NCI-H1930 (cell line): ENCODE measurements around the gene STXBP2.
"Not testable (repeated sequence)": the region's sequence is repeated elsewhere in the genome, so short reads cannot be mapped to it uniquely, and the experiment has no call there.

Experiments
- DNase-seq, 2 experiments: peaks; one replicate each; lab custom pipeline; 2025; lab: John Stamatoyannopoulos, UW

Gene STXBP2

GRCh38 chr19:7632340-7633203, 4.3 kb upstream of the STXBP2 start:
- no peak for DNase-seq

GRCh38 chr19:7633698-7634097, 3.2 kb upstream of the STXBP2 start, which contains the start of gene PCP2:
PCP2 (minus strand) TSS chr19:7633719; CDS start chr19:7633457, 262 bp downstream.
- DNase-seq: no peak

- no peak for DNase-seq
Observed at GRCh38 chr19:7635670-7636069, 1.2 kb upstream of the STXBP2 start.

GRCh38 chr19:7636317-7636690, 606 bp upstream of the STXBP2 start:
- DNase-seq: no peak

GRCh38 chr19:7637374-7638256, 705 bp downstream of the STXBP2 start:
- no peak for DNase-seq

- DNase-seq: no peak
Observed at GRCh38 chr19:7638802-7639465, 2.0 kb downstream of the STXBP2 start.

GRCh38 chr19:7639863-7640348, 3.0 kb downstream of the STXBP2 start:
- DNase-seq: no peak

- no peak for DNase-seq
Observed at GRCh38 chr19:7640803-7641202, 3.9 kb downstream of the STXBP2 start.

- no peak for DNase-seq
Observed at GRCh38 chr19:7641290-7642276, 4.7 kb downstream of the STXBP2 start.

- no peak for DNase-seq
Observed at GRCh38 chr19:7642295-7643030, 5.6 kb downstream of the STXBP2 start.

GRCh38 chr19:7643031-7643415, 6.1 kb downstream of the STXBP2 start:
- no peak for DNase-seq

GRCh38 chr19:7643629-7644549, 7.0 kb downstream of the STXBP2 start:
- not testable (repeated sequence) for DNase-seq

- no peak for DNase-seq
Observed at GRCh38 chr19:7644550-7644877, 7.6 kb downstream of the STXBP2 start.

- DNase-seq: no peak
Observed at GRCh38 chr19:7645163-7645562, 8.3 kb downstream of the STXBP2 start.

- DNase-seq: no peak
Observed at GRCh38 chr19:7645656-7646425, 8.9 kb downstream of the STXBP2 start.

GRCh38 chr19:7646426-7646700, 9.5 kb downstream of the STXBP2 start:
- no peak for DNase-seq

- DNase-seq: no peak
Observed at GRCh38 chr19:7647156-7647555, 10.2 kb downstream of the STXBP2 start.

- DNase-seq: no peak
Observed at GRCh38 chr19:7648265-7649014, 11.5 kb downstream of the STXBP2 start.
